HFFc6 (cell line): ENCODE results near the gene KLHDC7A. TPM values are rescaled to one million over a fixed set of nuclear protein-coding genes. Genes with fewer than 3 reads are reported as not detected.
"Not testable (repeated sequence)": the region's sequence is repeated elsewhere in the genome, so short reads cannot be mapped to it uniquely, and the experiment has no call there.

Experiments used
- DNase-seq: peaks from one replicate; pipeline ENCODE4 v3.0.0-alpha.2; 2018
- H3K27ac Mint-ChIP-seq: 2 replicates; pipeline ENCODE4 v1.8.0; 2020; ENCODE audit warnings: mild to moderate bottlenecking, mixed read lengths
- H3K27me3 Mint-ChIP-seq: 2 replicates; pipeline ENCODE4 v1.8.0; 2021; ENCODE audit warnings: mild to moderate bottlenecking, moderate library complexity, mixed read lengths; ENCODE audit not compliant: insufficient read depth
- H3K36me3 Mint-ChIP-seq: 2 replicates; pipeline ENCODE4 v1.8.0; 2021; ENCODE audit warnings: low read depth, mixed read lengths
- H3K4me1 Mint-ChIP-seq: 2 replicates; pipeline ENCODE4 v1.8.0; 2020; ENCODE audit warnings: low read depth, mixed read lengths
- H3K4me3 Mint-ChIP-seq: 2 replicates; pipeline ENCODE4 v1.8.0; 2020; ENCODE audit warnings: mild to moderate bottlenecking, moderate library complexity, mixed read lengths
- H3K9me3 Mint-ChIP-seq: 2 replicates; pipeline ENCODE4 v1.8.0; 2020; ENCODE audit warnings: mild to moderate bottlenecking, mixed read lengths
- CTCF ChIP-seq: fragments of 200-600 bp; sonication (generic); IDR thresholded peaks from 2 replicates; pipeline ENCODE4 v1.5.0; 2021; ENCODE audit warnings: antibody characterized with exemption, mild to moderate bottlenecking
- total RNA-seq, 6 experiments: library from RNA; stranded (reverse); fragmentation: NEBNext Ultra II Directional; extraction: Animal tissue kit (Norgen Biotek cat#: 25700); gene quantifications; 2 replicates in 1 of 6; 3 replicates in 5 of 6; pipeline ENCODE4 v1.2.3, GENCODE V29; 2021

KLHDC7A gene
- total RNA-seq, 6 experiments from 2014 or later: not detected

- no peak for TF ChIP-seq CTCF
- H3K4me1 Mint-ChIP-seq: no peaks in the 10 kb centered on the region
- no peaks in the 10 kb centered on the region for H3K36me3 Mint-ChIP-seq
- no peak overlapping the region for H3K4me3 Mint-ChIP-seq
- no peak for DNase-seq
- H3K27me3 Mint-ChIP-seq: no peaks in the 10 kb centered on the region; the same call in 1 of the 2 replicates
- H3K27ac Mint-ChIP-seq: no peak overlapping the region
- H3K9me3 Mint-ChIP-seq: peaks cover 59% of the 10 kb centered on the region
Measured at GRCh38 chr1:18458133-18459092, 22.3 kb upstream of the KLHDC7A start.

GRCh38 chr1:18461656-18462055, 19.1 kb upstream of the KLHDC7A start:
- DNase-seq: no peak
- Mint-ChIP-seq H3K4me3 (no peak overlapping the region), H3K27ac (no peak overlapping the region), H3K27me3 (no peaks in the 10 kb centered on the region), H3K9me3 (peaks cover 69% of the 10 kb centered on the region), H3K4me1 (no peaks in the 10 kb centered on the region), H3K36me3 (no peaks in the 10 kb centered on the region)
- no peak for TF ChIP-seq CTCF

GRCh38 chr1:18462517-18462916, 18.2 kb upstream of the KLHDC7A start:
- peaks cover 64% of the 10 kb centered on the region for H3K9me3 Mint-ChIP-seq
- DNase-seq, H3K36me3 Mint-ChIP-seq, H3K4me3 Mint-ChIP-seq, H3K27ac Mint-ChIP-seq, H3K27me3 Mint-ChIP-seq, H3K4me1 Mint-ChIP-seq: not testable (repeated sequence)

- no peaks in the 10 kb centered on the region for H3K4me1 Mint-ChIP-seq
Measured at GRCh38 chr1:18463063-18463462, 17.7 kb upstream of the KLHDC7A start.

GRCh38 chr1:18463984-18464664, 16.6 kb upstream of the KLHDC7A start:
- Mint-ChIP-seq H3K36me3 (no peaks in the 10 kb centered on the region), H3K4me1 (no peaks in the 10 kb centered on the region), H3K4me3 (no peak overlapping the region), H3K27ac (no peak overlapping the region), H3K9me3 (peaks cover 72% of the 10 kb centered on the region), H3K27me3 (peaks cover 2% of the 10 kb centered on the region; the same call in 1 of the 2 replicates)
- TF ChIP-seq CTCF: no peak
- no peak for DNase-seq

More at GRCh38 chr1:18463063-18463462, 17.7 kb upstream of the KLHDC7A start:
- no peak for TF ChIP-seq CTCF
- H3K27ac Mint-ChIP-seq: no peak overlapping the region
- H3K4me3 Mint-ChIP-seq: no peak overlapping the region
- H3K36me3 Mint-ChIP-seq: no peaks in the 10 kb centered on the region
- no peak for DNase-seq
- peaks cover 65% of the 10 kb centered on the region for H3K9me3 Mint-ChIP-seq
- H3K27me3 Mint-ChIP-seq: no peaks in the 10 kb centered on the region; the same call in 1 of the 2 replicates

GRCh38 chr1:18464665-18465050, 16.1 kb upstream of the KLHDC7A start:
- no peak overlapping the region for H3K4me3 Mint-ChIP-seq
- TF ChIP-seq CTCF: no peak
- no peaks in the 10 kb centered on the region for H3K4me1 Mint-ChIP-seq
- no peak for DNase-seq
- H3K27ac Mint-ChIP-seq: no peak overlapping the region
- H3K9me3 Mint-ChIP-seq: peaks cover 74% of the 10 kb centered on the region
- H3K27me3 Mint-ChIP-seq: peaks cover 2% of the 10 kb centered on the region; the same call in 1 of the 2 replicates
- H3K36me3 Mint-ChIP-seq: no peaks in the 10 kb centered on the region
